ACC112 (cell line): ENCODE data around the gene ABTB2.

ENCODE experiments used
- H2AFZ ChIP-seq: fragments of 200-600 bp; sonication (generic); one replicate; pipeline ENCODE4 v1.6.0; 2017; ENCODE audit warnings: antibody characterized with exemption, low read length; ENCODE audit not compliant: unreplicated experiment
- H3K27ac ChIP-seq: fragments of 200-600 bp; sonication (generic); 2 replicates; pipeline ENCODE4 v1.5.1; 2014; ENCODE audit warnings: low read depth, mild to moderate bottlenecking, antibody characterized with exemption, low read length, moderate library complexity
- H3K27me3 ChIP-seq: fragments of 200-600 bp; sonication (generic); 2 replicates; pipeline ENCODE4 v1.6.1; 2014; ENCODE audit warnings: mild to moderate bottlenecking, antibody characterized with exemption, low read length, moderate library complexity, mixed read lengths; ENCODE audit not compliant: insufficient read depth
- H3K36me3 ChIP-seq: fragments of 200-600 bp; sonication (generic); 2 replicates; pipeline ENCODE4 v1.6.1; 2016; ENCODE audit warnings: mild to moderate bottlenecking, antibody characterized with exemption, low read length, moderate library complexity, mixed read lengths; ENCODE audit not compliant: insufficient read depth
- H3K4me1 ChIP-seq: fragments of 200-600 bp; sonication (generic); one replicate; pipeline ENCODE4 v1.6.1; 2016; ENCODE audit warnings: low read length, mixed read lengths; ENCODE audit not compliant: insufficient read depth, unreplicated experiment, control insufficient read depth
- H3K4me3 ChIP-seq: fragments of 200-600 bp; sonication (generic); 2 replicates; pipeline ENCODE4 v1.5.1; 2014; ENCODE audit warnings: mild to moderate bottlenecking, low read depth, low read length
- H3K79me2 ChIP-seq: fragments of 200-600 bp; sonication (generic); one replicate; pipeline ENCODE4 v1.6.0; 2016; ENCODE audit warnings: low read length; ENCODE audit not compliant: control insufficient read depth, unreplicated experiment, insufficient read depth

The ABTB2 gene

GRCh38 chr11:34316347-34317035 lies 41.3 kb downstream of the ABTB2 start:
- H3K4me3 ChIP-seq: no peak overlapping the region
- H3K4me1 ChIP-seq: peaks cover 19% of the 10 kb centered on the region
- no peak overlapping the region for H3K27ac ChIP-seq
- no peak overlapping the region for H2AFZ ChIP-seq
- no peaks in the 10 kb centered on the region for H3K36me3 ChIP-seq
- no peaks in the 10 kb centered on the region for H3K27me3 ChIP-seq
- H3K79me2 ChIP-seq: no peaks in the 10 kb centered on the region

- no peak overlapping the region for H3K4me3 ChIP-seq
- no peaks in the 10 kb centered on the region for H3K27me3 ChIP-seq
- no peak overlapping the region for H3K27ac ChIP-seq
- H3K4me1 ChIP-seq: peaks cover 19% of the 10 kb centered on the region
- H3K36me3 ChIP-seq: no peaks in the 10 kb centered on the region
- H3K79me2 ChIP-seq: no peaks in the 10 kb centered on the region
- H2AFZ ChIP-seq: no peak overlapping the region
These were observed 42.4 kb downstream of the ABTB2 start for GRCh38 chr11:34315394-34315793.

- Histone ChIP-seq H3K27me3 (no peaks in the 10 kb centered on the region), H3K4me1 (peaks cover 19% of the 10 kb centered on the region), H3K79me2 (no peaks in the 10 kb centered on the region), H3K4me3 (no peak overlapping the region), H3K27ac (no peak overlapping the region), H2AFZ (no peak overlapping the region), H3K36me3 (no peaks in the 10 kb centered on the region)
These were observed 42.9 kb downstream of the ABTB2 start for GRCh38 chr11:34314936-34315335.

GRCh38 chr11:34314176-34314575 lies 43.6 kb downstream of the ABTB2 start:
- Histone ChIP-seq H3K27me3 (no peaks in the 10 kb centered on the region), H3K79me2 (no peaks in the 10 kb centered on the region), H3K27ac (no peak overlapping the region), H2AFZ (no peak overlapping the region), H3K4me3 (no peak overlapping the region), H3K4me1 (peaks cover 22% of the 10 kb centered on the region), H3K36me3 (no peaks in the 10 kb centered on the region)

- no peaks in the 10 kb centered on the region for H3K36me3 ChIP-seq
- no peaks in the 10 kb centered on the region for H3K27me3 ChIP-seq
- H3K4me1 ChIP-seq: peaks cover 21% of the 10 kb centered on the region
- H3K27ac ChIP-seq: no peak overlapping the region
- no peaks in the 10 kb centered on the region for H3K79me2 ChIP-seq
- H2AFZ ChIP-seq: no peak overlapping the region
- H3K4me3 ChIP-seq: no peak overlapping the region
These were observed 44.7 kb downstream of the ABTB2 start for GRCh38 chr11:34313099-34313517.

- Histone ChIP-seq H3K4me1 (peaks cover 18% of the 10 kb centered on the region), H3K4me3 (no peak overlapping the region), H2AFZ (no peak overlapping the region), H3K27me3 (no peaks in the 10 kb centered on the region), H3K27ac (no peak overlapping the region), H3K79me2 (no peaks in the 10 kb centered on the region), H3K36me3 (no peaks in the 10 kb centered on the region)
These were observed 46.7 kb downstream of the ABTB2 start for GRCh38 chr11:34311126-34311525.

- H3K4me3 ChIP-seq: no peak overlapping the region
- H3K27me3 ChIP-seq: no peaks in the 10 kb centered on the region
- H3K4me1 ChIP-seq: peaks cover 18% of the 10 kb centered on the region
- no peak overlapping the region for H2AFZ ChIP-seq
- H3K79me2 ChIP-seq: no peaks in the 10 kb centered on the region
- H3K36me3 ChIP-seq: no peaks in the 10 kb centered on the region
- no peak overlapping the region for H3K27ac ChIP-seq
These were observed 47.8 kb downstream of the ABTB2 start for GRCh38 chr11:34309965-34310364.

- no peaks in the 10 kb centered on the region for H3K36me3 ChIP-seq
- no peak overlapping the region for H2AFZ ChIP-seq
- peaks cover 18% of the 10 kb centered on the region for H3K4me1 ChIP-seq
- H3K79me2 ChIP-seq: no peaks in the 10 kb centered on the region
- 0 out of 2 replicates have a peak overlapping the region, but pooled peaks have one; percentile 1 for H3K4me3 ChIP-seq
- no peak overlapping the region for H3K27ac ChIP-seq
- H3K27me3 ChIP-seq: no peaks in the 10 kb centered on the region
These were observed 48.8 kb downstream of the ABTB2 start for GRCh38 chr11:34308913-34309585.

- Histone ChIP-seq H3K36me3 (no peaks in the 10 kb centered on the region), H3K27me3 (no peaks in the 10 kb centered on the region), H2AFZ (no peak overlapping the region), H3K4me3 (no peak overlapping the region), H3K27ac (no peak overlapping the region), H3K4me1 (peaks cover 20% of the 10 kb centered on the region), H3K79me2 (no peaks in the 10 kb centered on the region)
These were observed 49.5 kb downstream of the ABTB2 start for GRCh38 chr11:34308049-34308912.

GRCh38 chr11:34305780-34306179 lies 52.0 kb downstream of the ABTB2 start:
- H3K27me3 ChIP-seq: no peaks in the 10 kb centered on the region
- H3K79me2 ChIP-seq: no peaks in the 10 kb centered on the region
- no peak overlapping the region for H2AFZ ChIP-seq
- H3K4me3 ChIP-seq: no peak overlapping the region
- H3K36me3 ChIP-seq: no peaks in the 10 kb centered on the region
- no peak overlapping the region for H3K27ac ChIP-seq
- H3K4me1 ChIP-seq: peaks cover 41% of the 10 kb centered on the region
